Fibroblast of peridontal ligament (primary cell): ENCODE data around the gene PLIN4.

Experiments used
- DNase-seq: peaks from one replicate; pipeline ENCODE4 v3.0.0-alpha.2; 2010; ENCODE audit errors: extremely low read depth

Gene PLIN4

GRCh38 chr19:4506449-4507149 lies 11.7 kb downstream of the PLIN4 start:
- DNase-seq: peak; percentile 28

GRCh38 chr19:4505570-4506448 lies 12.5 kb downstream of the PLIN4 start:
- DNase-seq: no peak

DNA sequence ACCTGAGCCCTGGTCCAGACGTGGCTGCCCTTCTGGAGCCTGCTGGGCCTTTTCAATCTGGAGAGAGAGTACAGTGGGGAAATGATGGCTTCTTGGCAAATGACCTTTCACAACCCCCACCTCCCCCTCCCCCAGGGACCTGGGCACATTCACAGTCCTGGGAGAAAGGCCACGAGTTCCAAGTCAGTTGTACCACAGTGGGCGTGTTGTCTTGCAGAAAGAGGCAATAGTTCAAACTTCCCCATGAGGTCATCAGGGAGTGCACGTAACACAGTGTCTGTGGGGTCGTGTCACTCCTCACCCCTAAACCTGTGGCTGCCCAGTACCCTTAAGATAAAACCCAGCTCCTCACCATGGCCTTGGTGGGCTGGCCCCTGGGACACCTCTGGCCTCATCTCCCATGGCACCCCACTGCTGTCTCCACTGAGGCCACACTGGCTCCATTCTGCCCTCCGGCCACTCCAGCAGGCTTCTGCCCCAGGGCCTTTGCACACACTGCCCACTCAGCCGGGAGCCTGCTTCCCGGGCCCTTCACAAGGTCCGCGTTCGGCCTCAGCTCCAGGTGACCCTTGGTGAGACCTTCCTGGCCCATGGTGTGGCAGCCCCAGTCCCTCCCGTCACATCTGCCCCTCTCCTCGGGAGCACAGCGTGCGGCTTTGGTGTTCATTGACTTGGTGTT lies 13.3 kb downstream of the PLIN4 start:
- DNase-seq: no peak

- no peak for DNase-seq
Observed at GRCh38 chr19:4504297-4504701, 14.0 kb downstream of the PLIN4 start.

GRCh38 chr19:4503825-4504170 lies 14.5 kb downstream of the PLIN4 start:
- DNase-seq: no peak

- DNase-seq: no peak
Observed at GRCh38 chr19:4503132-4503824, 15.0 kb downstream of the PLIN4 start.

DNA sequence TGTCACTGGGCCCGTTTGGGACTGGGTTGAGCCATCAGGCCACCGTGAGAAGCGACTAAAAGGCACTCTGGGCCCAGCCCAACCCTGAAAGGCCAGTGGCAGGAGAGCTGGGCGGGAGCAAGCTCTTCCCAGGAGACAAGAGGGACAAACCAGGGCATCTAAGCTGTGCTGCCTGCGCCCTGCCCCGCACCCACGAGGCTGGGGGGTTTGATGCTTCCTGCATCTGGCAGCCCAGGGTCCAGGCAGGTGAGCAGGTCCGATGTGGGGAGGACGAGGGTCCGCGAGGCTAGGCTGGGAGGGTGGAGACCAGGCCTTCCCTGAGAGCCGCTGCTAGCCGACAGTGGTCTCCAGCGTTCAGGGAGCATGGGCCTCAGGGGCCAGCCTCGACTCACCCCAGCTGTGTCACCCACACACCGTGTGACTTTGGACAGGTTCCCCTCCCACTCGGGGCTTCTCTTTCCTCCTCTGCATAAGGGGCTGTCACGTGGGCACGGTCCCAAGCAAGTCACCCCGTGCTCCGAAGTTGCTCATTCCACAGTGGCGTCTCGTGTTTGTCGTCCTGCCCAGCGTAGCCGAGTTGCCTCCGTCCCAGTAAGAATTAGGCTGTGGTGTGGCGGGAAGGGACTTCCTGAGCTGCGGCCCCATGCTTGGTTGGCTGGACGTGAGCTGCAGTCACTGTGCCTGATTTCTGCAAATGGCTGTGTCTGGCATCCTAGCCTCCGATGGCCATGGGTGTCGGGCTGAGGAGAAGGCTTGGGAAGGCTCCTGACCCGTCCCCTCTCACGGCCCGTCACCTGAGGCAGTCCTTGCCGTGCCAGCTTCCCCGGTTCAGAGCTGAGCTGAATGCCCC lies 15.8 kb downstream of the PLIN4 start:
- no peak for DNase-seq

- no peak for DNase-seq
Observed at GRCh38 chr19:4501691-4502090, 16.6 kb downstream of the PLIN4 start.

DNA sequence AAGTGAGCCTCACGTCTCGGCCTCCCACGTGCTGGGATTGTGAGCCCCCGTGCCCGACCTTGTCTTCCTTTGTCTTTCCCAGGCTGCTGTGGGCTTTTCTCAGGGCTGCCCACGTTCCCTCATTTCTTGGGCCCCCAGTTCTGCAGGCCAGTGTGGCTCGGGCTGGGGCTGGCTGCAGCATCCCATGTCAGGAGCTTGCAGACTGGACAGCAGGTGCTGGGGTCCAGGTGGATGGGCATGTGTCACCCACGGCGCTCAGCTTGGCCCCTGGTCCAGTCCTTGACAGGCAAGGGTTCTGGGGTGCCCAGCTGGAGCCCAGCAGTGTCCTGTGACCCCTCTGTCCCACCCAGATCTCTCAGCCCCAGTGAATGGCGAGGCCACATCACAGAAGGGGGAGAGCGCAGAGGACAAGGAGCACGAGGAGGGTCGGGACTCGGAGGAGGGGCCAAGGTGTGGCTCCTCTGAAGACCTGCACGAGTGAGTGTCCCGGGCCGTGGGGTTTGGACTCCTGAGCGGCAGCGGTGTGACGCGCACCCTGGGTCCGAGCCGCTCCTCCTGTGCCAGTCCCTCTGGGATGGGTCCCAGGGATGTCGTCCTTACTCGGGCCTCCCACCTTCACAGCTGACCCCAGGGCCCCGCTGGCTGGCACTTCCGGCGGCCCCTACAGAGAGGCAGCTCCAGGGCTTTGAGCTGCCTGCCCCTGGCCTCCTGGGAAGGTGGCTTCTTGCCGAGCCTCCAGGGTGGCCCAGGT lies 17.3 kb downstream of the PLIN4 start:
- DNase-seq: no peak

DNA sequence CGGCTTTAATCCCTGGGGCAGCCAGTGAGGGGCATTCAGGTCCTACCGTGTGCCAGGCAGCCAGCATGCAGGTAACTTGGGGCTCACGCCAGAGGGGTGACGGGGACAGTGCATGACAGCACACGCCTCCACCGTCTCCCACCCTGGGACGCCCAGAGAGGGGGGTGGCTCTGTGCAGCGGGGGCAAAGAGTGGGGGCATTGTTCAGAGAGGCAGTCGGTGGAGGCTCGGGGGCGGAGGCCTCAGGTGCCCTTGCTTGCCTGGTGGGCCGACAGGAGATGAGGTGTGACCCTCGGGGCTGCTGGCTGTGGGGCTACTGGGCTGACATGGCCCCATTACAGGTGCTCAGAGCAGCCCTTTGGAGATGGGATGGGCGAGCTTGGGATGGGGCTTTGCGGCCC lies 18.4 kb downstream of the PLIN4 start:
- DNase-seq: no peak

- no peak for DNase-seq
Observed at GRCh38 chr19:4499318-4499717, 19.0 kb downstream of the PLIN4 start.

DNA sequence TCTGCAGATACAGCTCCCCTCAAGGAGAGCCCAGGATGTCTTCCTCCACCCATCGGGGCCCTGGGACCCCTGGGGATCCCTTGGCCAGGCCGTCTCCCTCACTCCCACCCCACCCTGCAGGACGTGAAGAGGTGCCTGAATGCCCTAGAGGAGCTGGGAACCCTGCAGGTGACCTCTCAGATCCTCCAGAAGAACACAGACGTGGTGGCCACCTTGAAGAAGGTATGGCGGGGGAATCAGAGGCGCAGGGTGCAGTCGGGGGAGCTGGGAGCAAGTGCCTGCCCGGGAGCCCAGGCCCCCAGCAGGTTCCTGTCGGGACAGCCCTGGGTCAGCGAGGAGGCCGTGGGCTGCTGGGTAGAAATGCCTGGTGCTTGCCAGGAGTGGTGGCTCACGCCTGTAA lies 19.6 kb downstream of the PLIN4 start:
- no peak for DNase-seq

DNA sequence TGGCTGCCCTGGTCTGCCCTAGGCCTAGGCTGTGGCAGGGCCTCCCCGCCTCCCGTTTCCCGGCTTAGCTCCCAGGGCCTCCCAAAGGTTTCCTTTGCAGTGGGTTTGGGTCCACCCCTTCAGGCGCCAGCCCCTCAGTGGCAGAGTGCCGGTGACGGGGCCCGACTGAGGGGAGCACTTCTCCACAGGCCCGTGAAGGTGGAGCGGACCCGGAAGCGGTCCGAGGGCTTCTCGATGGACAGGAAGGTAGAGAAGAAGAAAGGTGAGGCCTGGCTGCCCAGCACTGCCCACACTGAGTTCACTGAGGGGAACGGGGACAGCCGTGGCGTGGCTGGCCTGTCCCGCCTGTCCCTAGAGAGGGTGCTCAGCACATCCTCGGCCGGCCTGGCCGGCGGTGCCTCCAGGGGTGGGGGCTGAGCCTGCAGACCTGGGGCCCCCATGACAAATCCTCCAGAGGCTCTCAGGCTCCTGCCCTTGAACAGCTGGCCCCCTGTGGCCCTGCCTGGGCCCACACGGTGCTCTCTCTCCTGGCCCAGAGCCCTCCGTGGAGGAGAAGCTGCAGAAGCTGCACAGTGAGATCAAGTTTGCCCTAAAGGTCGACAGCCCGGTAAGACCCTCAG lies 20.4 kb downstream of the PLIN4 start:
- no peak for DNase-seq

DNA sequence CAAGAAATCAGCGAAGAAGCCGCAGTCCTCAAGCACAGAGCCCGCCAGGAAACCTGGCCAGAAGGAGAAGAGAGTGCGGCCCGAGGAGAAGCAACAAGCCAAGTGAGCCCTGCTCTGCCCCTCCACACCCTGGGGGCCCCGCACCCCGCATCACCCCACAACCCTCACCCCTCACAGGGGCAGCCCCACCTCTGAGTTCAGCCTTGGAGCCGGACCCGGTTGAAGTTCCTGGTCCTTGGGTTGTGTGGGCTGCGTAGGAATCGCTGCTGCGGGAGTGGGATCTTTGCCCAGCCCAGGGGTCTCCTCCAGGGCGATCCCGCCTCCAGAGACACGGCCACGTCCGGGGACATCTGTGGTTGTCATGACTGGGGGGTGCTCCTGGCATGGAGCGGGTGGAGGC lies 22.0 kb downstream of the PLIN4 start:
- DNase-seq: no peak

DNA sequence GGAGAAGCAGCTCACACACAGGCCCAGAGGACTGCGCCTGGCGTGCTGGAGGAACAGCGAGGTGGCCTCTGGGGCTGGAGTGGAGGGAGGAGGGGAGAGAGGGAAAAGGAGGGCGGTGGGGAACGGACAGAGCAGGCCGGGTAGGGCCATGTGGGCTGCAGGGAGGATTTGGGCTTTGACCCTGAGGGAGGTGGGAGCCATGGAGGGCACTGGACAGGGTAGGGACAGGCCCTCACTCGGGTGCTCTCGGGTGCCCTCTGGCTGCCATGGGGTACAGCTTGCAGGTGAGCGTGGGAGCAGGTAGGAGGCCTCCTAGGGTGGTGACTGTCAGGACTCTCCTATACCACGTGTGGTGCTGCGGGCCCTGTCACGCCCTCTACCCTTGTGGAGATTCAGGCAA lies 22.8 kb downstream of the PLIN4 start:
- DNase-seq: no peak

DNA sequence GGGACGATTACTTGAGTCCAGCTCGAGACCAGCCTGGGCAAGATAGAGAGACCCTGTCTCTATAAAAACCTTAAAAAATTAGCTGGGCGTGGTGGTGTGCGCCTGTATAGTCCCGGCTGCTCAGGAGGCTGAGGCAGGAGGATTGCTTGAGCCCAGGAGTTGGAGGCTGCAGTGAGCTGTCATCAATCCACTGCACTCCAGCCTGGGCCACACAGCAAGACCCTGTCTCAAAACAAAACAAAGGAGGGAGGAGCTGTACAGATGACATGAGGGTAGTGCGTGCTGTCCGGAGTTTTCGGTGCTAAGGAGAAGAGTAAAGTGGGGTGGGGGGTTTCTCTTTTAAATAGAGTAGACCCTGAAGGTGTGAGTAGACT lies 23.6 kb downstream of the PLIN4 start:
- no peak for DNase-seq

GRCh38 chr19:4493929-4494690 lies 24.2 kb downstream of the PLIN4 start:
- no peak for DNase-seq

- DNase-seq: no peak
Observed at GRCh38 chr19:4493104-4493928, 25.0 kb downstream of the PLIN4 start.
